GM21526 (cell line): ENCODE data around the gene PDGFB.

ENCODE experiments used
- ATAC-seq: cut with Tn5 transposase; IDR thresholded peaks from one replicate; pipeline ENCODE4 v1.9.1; 2021; ENCODE audit warnings: moderate library complexity; ENCODE audit not compliant: unreplicated experiment, low FRiP score

The PDGFB gene

GRCh38 chr22:39255449-39256185, 10.8 kb upstream of the PDGFB start:
- ATAC-seq: no peak

- no peak for ATAC-seq
Measured at GRCh38 chr22:39254789-39255298, 10.1 kb upstream of the PDGFB start.

GRCh38 chr22:39254122-39254521, 9.3 kb upstream of the PDGFB start:
- no peak for ATAC-seq

GRCh38 chr22:39253435-39254070, 8.8 kb upstream of the PDGFB start:
- no peak for ATAC-seq

GRCh38 chr22:39252461-39253434, 8.0 kb upstream of the PDGFB start:
- no peak for ATAC-seq

- ATAC-seq: no peak
Measured at GRCh38 chr22:39251762-39252460, 7.1 kb upstream of the PDGFB start.

- no peak for ATAC-seq
Measured at GRCh38 chr22:39250838-39251237, 6.1 kb upstream of the PDGFB start.

GRCh38 chr22:39250131-39250530, 5.3 kb upstream of the PDGFB start:
- ATAC-seq: no peak

- ATAC-seq: no peak
Measured at GRCh38 chr22:39249086-39249704, 4.4 kb upstream of the PDGFB start.

GRCh38 chr22:39248254-39248653, 3.5 kb upstream of the PDGFB start:
- ATAC-seq: no peak

- no peak for ATAC-seq
Measured at GRCh38 chr22:39247361-39247760, 2.6 kb upstream of the PDGFB start.

- no peak for ATAC-seq
Measured at GRCh38 chr22:39246690-39247332, 2.0 kb upstream of the PDGFB start.

GRCh38 chr22:39246217-39246616, 1.4 kb upstream of the PDGFB start:
- no peak for ATAC-seq

- ATAC-seq: no peak
Measured at GRCh38 chr22:39245130-39246039, 603 bp upstream of the PDGFB start.

- ATAC-seq: no peak
Measured at GRCh38 chr22:39244136-39244495, 666 bp downstream of the PDGFB start.

- no peak for ATAC-seq
Measured at GRCh38 chr22:39243439-39244135, 1.2 kb downstream of the PDGFB start.

- ATAC-seq: no peak
Measured at GRCh38 chr22:39242595-39243438, 2.0 kb downstream of the PDGFB start.
